Neural cell (in vitro differentiated cells): ENCODE data around the gene IGLL5.

Source experiments
- EZH2 ChIP-seq: fragments of 200-600, 300-800 bp; shearing (Covaris generic), sonication (generic); IDR thresholded peaks from 2 replicates; pipeline ENCODE4 v1.6.1; 2014; ENCODE audit warnings: antibody characterized with exemption, low read length, borderline replicate concordance, mild to moderate bottlenecking; ENCODE audit not compliant: insufficient read depth, poor library complexity, severe bottlenecking
- POLR2AphosphoS5 ChIP-seq: IDR thresholded peaks from 2 replicates; pipeline ENCODE4 v1.6.1; 2012
- RAD21 ChIP-seq: fragments of 450-650 bp; conservative IDR thresholded peaks from 2 replicates; pipeline ENCODE4 v1.6.1; 2014; ENCODE audit warnings: antibody characterized with exemption, mild to moderate bottlenecking, moderate library complexity
- SMC3 ChIP-seq: fragments of 450-650 bp; conservative IDR thresholded peaks from 2 replicates; pipeline ENCODE4 v1.6.1; 2014; ENCODE audit warnings: antibody characterized with exemption, mild to moderate bottlenecking, moderate library complexity; ENCODE audit not compliant: poor library complexity
- TAF1 ChIP-seq: IDR thresholded peaks from 2 replicates; pipeline ENCODE4 v1.6.1; 2012; ENCODE audit warnings: low read depth
- TF ChIP-seq, protein P1 (sequence below): fragments of 450-650 bp; IDR thresholded peaks from 2 replicates; pipeline ENCODE4 v1.5.1; 2014; ENCODE audit warnings: antibody characterized with exemption, mild to moderate bottlenecking, moderate library complexity; ENCODE audit not compliant: poor library complexity, severe bottlenecking

DNA sequence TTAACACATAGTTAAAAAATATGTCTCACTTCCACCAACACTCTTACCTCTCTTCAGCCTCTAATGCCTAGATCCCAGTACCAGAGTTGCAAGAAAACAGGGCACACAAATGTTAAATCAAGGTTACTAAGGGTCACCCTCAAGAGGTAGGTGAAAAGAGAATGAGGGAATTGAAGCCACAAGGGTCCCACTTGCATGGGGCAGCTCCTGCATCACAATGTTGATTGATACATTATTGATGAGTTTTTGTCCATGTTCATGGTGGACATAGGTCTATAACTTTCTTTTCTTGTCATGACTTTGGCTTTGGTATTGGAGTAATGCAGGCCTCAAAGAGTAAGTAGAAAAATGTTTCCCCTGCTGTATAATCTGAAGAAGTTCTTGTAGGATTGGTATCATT lies 46.0 kb upstream of the IGLL5 start:
- TF ChIP-seq EZH2 (no peak), POLR2AphosphoS5 (no peak), SMC3 (no peak), RAD21 (no peak), TAF1 (no peak)
- TF ChIP-seq, protein P1, sequence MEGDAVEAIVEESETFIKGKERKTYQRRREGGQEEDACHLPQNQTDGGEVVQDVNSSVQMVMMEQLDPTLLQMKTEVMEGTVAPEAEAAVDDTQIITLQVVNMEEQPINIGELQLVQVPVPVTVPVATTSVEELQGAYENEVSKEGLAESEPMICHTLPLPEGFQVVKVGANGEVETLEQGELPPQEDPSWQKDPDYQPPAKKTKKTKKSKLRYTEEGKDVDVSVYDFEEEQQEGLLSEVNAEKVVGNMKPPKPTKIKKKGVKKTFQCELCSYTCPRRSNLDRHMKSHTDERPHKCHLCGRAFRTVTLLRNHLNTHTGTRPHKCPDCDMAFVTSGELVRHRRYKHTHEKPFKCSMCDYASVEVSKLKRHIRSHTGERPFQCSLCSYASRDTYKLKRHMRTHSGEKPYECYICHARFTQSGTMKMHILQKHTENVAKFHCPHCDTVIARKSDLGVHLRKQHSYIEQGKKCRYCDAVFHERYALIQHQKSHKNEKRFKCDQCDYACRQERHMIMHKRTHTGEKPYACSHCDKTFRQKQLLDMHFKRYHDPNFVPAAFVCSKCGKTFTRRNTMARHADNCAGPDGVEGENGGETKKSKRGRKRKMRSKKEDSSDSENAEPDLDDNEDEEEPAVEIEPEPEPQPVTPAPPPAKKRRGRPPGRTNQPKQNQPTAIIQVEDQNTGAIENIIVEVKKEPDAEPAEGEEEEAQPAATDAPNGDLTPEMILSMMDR, result no peak
